Glomerular visceral epithelial cell (primary cell): ENCODE measurements around the gene WDFY1.
A peak's percentile ranks its signal among the peaks of the same experiment; 100 is the strongest.

Experiments
- DNase-seq: peaks from one replicate; pipeline ENCODE4 v3.0.0-alpha.2; 2016; ENCODE audit errors: extremely low spot score

The WDFY1 gene

DNA sequence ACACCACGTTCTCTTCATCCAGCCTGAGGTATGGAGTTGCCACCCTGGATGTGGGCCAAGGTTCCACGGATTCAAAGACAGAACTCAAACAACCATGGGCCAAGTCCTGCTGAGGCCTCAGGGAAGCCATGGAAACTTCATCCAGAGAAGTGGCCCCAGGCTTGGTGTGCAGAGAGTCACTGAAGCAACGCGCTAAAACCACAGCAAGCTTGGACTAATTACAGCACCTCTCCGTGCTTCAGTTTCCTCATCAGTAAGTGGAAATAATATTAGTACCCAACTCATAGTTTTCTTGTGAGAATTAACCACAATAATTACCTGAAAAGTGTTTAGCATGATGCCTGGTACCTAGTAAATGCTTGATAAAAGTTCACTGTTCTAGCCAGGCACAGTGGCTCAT lies 88.6 kb downstream of the WDFY1 start:
- DNase-seq = peak; percentile 22

DNA sequence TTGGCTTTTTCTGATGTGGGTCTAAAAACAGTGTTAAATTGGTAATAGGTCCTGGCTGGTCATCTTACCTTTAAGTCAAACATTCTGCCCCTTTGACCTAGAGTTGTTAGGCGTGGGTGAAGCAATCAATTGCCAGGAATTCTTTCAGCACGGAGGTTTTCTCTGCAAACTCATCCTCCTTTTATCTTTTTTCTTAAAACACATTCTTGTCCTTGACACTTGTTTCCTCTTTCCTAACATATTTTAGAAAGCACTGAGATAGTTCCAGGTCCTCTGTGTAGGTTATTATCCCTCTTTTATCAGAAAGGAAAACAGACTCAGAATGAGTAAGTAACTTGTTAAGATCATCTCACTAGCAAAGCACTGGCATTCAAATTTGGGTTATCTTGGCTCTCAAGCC lies 89.1 kb downstream of the WDFY1 start:
- no peak for DNase-seq

DNA sequence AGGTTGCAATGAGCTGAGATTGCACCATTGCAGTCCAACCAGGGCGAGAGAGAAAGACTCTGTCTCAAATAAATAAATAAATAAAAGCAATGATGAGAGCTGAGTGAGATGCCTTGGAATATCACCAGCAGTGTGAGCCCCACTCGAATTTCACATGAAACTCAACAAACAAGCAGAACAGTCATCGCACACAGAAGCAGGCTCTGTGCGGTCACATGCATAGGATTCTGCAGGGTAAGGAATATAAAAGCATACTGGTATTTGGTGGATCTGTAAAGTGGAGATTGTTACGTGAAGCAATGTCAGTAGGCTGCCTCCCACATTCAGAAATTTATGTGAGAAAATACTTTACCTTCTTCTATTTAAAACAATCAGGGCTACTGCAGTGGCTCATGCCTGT lies 89.7 kb downstream of the WDFY1 start:
- no peak for DNase-seq

DNA sequence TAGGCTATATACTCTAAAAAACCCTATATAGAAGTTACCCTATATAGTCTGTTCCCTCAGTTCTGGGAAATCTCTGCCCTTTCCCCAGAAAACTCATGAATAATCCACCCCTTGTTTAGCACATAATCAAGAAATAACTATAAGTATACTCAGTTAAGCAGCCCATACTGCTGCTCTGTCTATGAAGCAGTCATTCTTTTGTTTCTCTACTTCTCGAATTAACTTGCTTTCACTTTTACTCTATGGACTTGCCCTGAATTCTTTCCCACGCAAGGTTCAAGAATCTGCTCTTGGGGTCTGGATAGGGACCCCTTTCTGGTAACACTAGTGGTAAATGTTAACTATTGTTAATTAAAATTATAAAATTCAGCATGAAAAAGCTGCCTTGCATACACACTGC lies 90.4 kb downstream of the WDFY1 start:
- no peak for DNase-seq

DNA sequence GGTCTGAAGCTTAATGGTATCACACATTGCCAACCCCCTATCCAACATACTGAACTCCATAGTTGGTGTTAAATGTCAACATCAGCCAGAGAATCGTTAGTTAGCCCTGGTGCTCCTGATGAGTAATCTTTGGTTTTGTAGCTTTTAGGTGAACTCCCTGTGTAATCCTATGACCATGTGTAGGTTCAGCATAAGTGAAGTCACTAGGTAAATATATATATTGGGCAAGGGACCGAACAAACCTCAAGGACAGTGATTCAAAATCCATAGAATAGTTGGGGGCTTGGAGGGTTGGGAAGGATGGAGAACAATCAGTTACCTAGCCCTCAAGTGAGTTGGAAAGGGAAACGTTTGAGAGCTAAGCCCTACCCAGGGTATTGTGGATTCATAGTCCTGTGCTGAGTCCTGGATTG lies 91.7 kb downstream of the WDFY1 start:
- peak; percentile 16 for DNase-seq

DNA sequence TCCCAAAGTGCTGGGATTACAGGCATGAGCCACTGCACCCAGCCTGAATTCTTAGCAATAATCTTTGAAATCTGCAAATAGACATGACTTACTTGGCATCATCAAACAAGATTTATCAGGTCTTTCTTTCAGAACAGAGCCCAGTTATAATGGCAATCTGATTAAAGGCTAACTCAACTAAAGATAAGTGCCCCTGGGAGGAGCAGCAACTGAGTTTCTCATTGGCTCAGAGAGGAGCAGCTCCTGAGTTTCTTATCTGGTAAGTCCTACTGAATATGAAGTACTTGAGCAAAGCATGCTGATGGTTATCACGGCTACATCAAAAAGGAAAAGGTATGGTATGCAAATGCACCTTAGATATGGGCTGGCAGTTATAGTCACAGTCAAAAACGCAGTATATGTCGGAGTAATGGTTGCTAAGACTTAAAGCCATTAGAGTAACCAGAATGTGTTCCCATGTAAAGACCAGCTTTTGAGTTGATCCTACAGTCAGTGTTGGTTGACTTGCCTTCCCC lies 92.8 kb downstream of the WDFY1 start:
- DNase-seq = no peak

DNA sequence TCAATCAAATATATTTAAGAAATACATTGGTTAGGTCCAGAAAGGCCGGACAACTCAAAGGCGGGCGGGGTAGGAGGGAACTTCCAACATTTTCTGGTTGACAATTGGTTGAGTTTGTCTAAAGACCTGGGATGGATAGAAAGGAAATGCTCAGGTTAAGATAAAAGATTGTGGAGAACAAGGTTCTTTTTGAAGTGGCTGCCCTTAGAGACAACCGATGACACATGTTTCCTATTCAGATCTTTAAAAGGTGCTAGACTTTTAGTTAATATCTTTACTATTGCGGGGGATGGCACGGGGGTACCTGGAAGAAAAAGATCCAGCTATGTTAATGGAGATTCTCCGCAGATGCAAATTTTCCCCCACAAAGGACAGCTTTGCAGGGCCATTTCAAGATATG lies 97.7 kb downstream of the WDFY1 start:
- no peak for DNase-seq

DNA sequence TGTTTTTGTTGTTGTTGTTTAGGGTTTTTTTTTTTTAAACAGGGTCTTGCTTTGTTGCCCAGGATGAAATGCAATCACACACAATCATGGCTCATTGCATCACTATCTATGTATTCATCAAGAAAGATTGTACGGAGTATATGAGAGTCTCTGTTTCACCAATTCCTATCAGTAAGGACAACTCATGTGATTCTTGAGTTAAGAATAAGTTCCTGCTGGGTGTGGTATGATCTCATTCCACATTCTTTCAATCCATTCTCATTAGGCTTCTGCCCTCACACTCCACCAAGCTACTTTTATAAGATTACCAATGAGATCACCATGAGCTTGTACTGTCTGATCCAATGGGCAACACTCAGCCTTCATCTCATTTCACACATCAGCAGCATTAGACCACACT lies 98.6 kb downstream of the WDFY1 start:
- DNase-seq = peak; percentile 72

DNA sequence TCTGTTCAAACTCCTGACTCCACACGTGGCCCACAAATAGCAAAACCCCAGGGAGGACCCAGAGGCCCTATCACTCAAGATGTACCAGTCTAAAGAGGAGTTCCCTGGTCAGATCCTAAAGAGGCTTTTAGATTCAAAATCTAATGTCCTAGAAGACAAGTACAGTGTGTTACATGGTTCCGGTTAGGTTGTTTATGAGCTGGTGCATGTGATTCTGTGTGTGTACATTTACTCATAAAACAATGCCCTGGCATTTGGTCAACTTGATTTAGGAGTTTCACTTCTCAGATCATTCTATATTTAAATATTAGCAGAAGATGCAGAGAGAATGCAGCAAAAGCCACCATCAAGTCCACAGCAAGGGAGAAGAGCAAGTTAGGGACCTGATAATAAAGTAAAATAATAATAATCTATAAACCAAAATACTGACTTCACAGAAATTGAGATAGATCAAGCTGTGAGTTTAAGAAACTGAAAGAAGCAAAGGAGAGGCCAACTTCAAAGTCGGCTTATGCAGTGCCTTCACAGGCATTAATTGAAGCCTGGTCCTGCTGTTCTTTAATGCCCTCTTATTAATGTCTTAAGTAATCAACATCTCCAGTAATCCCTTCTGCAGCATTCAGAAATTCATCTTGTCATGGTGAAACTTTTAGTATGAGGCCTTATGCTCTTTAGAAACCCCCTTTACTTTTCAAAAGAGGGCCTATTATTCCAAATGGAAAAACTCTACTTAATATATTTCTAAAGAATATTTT lies 103.5 kb downstream of the WDFY1 start:
- DNase-seq = no peak

DNA sequence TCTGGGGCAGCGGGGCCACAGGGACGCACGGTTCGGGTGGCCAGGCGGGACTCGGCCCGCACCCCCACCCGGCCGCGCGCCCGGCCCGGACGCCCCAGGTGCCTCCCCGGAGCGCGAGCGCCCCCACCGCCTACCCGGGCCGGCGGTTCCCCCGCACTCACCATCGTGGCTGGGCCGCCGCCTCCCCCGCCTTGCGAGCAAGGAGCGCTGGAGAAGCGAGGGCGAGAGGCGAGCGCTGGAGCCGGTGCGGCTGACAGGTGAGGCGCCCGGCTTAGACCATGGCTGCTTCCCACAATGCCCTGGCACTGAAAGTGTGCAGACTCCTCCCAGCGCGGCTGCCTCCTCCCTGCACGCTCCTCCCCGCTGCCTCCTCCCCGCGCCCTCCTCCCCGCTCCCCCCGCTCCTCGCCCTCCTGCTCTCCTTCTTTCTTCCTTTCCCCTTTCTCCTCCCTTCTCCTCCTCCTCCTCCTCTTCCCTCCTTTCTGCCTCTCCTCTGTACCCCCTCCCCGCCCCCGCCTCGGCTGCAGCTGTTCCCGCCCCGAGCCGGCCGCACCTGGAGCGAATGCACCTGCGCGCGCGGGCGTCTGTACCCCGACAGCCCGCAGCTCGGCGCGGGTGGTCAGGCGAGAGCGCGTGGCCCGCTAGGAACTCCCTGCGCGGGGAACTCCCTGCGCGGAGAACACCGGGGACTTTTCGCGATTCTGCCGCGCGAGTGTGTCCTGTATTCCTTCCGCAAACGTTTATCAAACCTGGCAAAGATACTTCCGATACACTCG lies 107.7 kb downstream of the WDFY1 start, which contains the start of gene AP1S3:
AP1S3 (minus strand) TSS at position 296 of the 775 bp plus-strand sequence; CDS start at position 164, 132 bp downstream.
- DNase-seq = peak; percentile 84

DNA sequence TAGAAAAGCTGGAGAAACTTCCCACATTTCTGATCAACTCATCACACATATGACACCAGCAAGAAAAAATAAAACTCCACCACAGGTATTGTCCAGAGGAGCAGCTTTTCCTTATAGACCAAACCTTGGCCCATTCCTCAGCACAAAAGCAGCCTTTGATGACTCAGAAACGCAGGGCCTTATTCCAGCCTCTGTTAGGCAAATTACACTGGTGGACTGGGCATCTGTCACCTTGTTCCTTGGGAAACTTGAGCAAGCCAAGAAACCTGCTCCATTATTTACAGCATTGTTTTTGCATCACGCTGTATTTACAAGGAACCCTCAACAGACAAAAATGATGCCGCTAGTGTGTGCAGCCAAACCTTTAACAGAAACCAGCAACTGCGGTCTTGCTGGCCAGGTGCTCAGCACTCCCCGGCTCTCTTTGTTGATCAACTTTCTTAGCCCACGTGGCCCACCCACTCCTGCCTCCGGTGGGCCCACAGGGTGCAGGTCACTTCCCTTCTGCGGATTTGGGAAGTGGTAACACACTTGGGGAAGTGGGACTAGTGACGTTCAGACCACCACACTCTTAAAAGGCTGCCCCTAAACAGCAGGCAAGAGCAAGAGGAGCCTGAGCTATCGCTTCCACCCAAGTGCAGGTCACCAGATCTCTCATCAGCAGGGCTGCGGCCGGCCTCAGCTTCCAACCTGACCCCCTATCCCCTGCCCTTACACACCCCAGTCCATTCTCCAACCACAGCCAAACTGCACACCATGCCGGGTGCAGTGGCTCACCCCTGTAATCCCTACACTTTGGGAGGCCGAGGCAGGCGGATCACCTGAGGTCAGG lies 109.2 kb downstream of the WDFY1 start:
- DNase-seq = no peak

DNA sequence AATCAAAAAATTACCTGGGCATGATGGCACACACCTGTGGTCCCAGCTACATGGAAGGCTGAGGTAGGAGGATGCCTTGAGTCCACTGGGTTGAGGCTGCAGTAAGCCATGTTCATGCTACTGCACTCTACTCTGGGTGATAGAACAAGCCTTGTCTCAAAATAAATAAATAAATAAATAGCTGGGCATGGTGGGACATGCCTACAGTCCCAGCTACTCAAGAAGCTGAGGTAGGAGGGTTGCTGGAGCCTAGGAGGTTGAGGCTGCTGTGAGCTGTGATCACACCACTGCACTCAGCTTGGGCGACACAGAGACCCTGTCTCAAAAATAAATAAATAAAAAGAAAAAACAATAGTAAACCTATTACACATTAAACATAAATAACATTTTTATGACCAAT lies 110.7 kb downstream of the WDFY1 start:
- no peak for DNase-seq

DNA sequence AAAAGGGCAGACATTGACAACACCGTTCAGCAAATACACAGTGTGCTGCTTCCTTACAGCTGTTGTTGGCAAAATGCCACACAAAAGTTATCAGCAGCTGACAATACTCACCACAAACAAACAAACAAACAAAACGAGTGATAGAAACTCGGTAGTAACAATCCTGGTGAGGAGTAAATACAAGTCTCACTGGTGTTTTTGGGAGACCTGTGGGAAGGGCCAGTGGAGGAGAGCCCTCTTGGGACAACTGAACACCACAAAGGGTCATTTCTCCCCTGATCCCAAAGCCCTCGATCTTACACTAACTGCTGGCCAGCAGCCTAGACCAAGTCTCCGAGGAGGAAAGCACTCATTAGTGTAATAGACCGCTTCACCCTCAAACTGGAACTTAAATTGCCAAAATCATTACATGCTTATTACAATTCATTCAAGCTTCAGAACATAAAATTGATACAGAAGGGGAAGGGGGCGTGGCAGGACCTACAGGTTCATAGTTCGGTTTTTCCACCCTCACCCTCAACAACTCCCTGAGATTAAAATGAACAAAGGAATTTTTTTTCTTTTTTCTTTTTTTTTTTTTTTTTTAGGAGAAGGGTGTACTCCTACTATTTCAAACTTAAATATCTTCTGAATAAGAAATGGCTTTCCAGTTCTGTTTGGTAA lies 112.8 kb downstream of the WDFY1 start:
- no peak for DNase-seq

DNA sequence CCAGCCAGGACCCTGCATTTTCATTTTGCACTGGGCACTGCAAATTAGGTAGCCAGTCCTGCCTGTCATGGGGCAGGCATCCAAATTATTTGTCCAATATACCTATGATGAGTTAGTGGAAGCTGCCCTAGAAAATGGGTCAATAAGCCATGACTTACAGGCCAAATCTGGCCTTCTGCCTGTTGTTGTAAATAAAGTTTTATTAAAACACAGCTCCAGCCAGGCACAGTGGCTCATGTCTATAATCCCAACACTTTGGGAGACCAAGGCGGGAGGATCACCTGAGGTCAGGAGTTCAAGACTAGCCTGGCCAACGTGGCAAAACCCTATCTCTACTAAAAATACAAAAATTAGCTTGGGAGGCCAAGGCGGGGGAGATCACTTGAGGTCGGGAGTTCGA lies 116.0 kb downstream of the WDFY1 start:
- DNase-seq = no peak

DNA sequence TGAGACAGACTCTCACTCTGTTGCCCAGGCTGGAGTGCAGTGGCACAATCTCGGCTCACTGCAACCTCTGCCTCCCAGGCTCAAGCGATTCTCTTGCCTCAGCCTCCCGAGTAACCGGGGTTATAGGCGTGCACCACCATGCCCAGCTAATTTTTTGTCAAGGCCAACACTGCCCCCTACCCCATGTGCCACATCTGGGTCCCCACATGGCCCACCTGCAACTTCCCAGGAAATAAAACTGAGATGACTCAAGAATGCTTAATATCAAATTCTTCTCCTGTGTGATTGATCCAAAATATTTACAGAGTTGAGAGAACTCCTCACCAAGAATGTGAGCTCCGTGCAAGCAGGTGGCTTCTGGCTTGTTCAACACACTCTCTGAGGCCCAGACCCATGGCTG lies 116.8 kb downstream of the WDFY1 start:
- DNase-seq = no peak

DNA sequence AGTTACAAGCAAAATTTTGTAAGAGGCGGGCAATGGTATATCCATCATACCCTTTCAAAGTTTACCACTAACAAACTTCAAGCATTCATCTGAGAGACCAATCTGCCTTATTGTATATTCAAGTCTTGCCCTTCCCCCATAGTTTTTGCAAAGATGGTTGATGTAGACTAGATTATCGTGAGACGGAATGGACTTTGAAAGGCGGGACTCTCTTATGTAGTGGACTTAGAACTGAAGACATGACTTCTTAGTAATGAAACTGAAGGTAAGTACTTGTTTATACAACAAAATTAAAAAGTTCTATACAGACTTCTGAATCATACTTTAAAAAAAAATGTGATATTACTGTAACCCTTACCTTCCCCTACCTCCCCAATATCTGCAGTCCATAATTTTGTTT lies 118.1 kb downstream of the WDFY1 start:
- no peak for DNase-seq
